ENCODE measurements around the gene CHST11. TPM values are rescaled to one million over a fixed set of nuclear protein-coding genes. Genes with fewer than 3 reads are reported as not detected.

Gene CHST11
- total and polyA plus RNA-seq, 2 of the 4 experiments (the other 2 are of a cell fraction) = 1.4 to 2.7 TPM

DNA sequence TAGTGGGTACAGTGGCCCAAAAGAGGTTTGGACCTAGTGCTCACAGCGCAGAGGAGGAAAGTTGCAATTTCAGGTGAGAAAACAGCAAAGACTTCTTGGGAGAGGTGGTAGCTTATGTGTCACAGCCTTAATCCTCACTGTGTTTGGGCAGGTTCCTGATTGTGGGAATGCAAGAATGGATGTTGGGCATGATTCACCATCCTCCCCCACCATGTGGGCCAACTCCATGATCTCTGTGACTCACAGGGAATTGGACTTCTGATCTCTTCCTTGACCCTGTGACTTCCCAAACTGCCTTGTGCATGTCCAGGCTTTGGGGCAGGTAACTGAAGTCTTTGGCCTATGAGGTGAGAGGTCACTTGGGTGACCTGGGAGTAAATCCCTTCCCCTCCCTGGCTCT is 1.8 kb upstream of the CHST11 start:
- H3K4me1 ChIP-seq (ENCODE audit: control insufficient read depth, insufficient read depth, low read length) = peaks cover 2% of the 10 kb centered on the region; the same call in 1 of the 2 replicates
- intact Hi-C loops (cut with micrococcal nuclease) = no loop called here
- no peak overlapping the region for H3K4ac ChIP-seq (ENCODE audit: low read depth, low read length)
- H3K27ac ChIP-seq (ENCODE audit: insufficient read depth, low read length) = no peak overlapping the region
- DNase-seq (peak; percentile 44), ATAC-seq (ENCODE audit: low read depth) (no peak)
- no TSS peak for BruUV-seq (replicated peaks)
- no peak overlapping the region for H4K5ac ChIP-seq (ENCODE audit: low read depth, low read length)
- peaks cover 22% of the 10 kb centered on the region for H3K27me3 ChIP-seq (ENCODE audit: control insufficient read depth, insufficient read depth, low read length)
- H3K23ac ChIP-seq (ENCODE audit: low read depth, low read length) = no peak overlapping the region
- no peak overlapping the region for H3K56ac ChIP-seq (ENCODE audit: extremely low read depth, insufficient read depth, low read length)
- H3K18ac ChIP-seq (ENCODE audit: low read depth, low read length) = no peak overlapping the region
- in situ Hi-C loops (cut with MboI; ENCODE audit: low sequenced_read_pairs) = no loop called here
- no peak overlapping the region for H4K8ac ChIP-seq (ENCODE audit: low read depth in 2 of 2, low read length in 2 of 2)
- ChIA-PET CTCF (no interaction called here), POLR2A (ENCODE audit: unreplicated experiment) (no interaction called here)
- H4K91ac ChIP-seq (ENCODE audit: insufficient read depth, low read depth, low read length) = no peak overlapping the region
- H2BK5ac ChIP-seq (ENCODE audit: low read depth, low read length, poor library complexity, severe bottlenecking) = no peak overlapping the region
- H2AFZ ChIP-seq (replicated peaks; ENCODE audit: low read length, poor library complexity) = no peak overlapping the region
- H3K9ac ChIP-seq (ENCODE audit: low read depth, low read length) = no peak overlapping the region
- no peak overlapping the region for H2AK5ac ChIP-seq (ENCODE audit: low read depth, low read length)
- TF ChIP-seq POLR2A (IDR thresholded peaks at IDR 0.05; ENCODE audit: low read depth, low read length) = no peak
- TF ChIP-seq SMC3 (IDR thresholded peaks at IDR 0.05; ENCODE audit: low read depth, low read length) = no peak
- TF ChIP-seq, protein P1, sequence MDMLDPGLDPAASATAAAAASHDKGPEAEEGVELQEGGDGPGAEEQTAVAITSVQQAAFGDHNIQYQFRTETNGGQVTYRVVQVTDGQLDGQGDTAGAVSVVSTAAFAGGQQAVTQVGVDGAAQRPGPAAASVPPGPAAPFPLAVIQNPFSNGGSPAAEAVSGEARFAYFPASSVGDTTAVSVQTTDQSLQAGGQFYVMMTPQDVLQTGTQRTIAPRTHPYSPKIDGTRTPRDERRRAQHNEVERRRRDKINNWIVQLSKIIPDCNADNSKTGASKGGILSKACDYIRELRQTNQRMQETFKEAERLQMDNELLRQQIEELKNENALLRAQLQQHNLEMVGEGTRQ (IDR thresholded peaks at IDR 0.05; ENCODE audit: low read depth, low read length) = no peak
- no peak for TF ChIP-seq FOS (IDR thresholded peaks at IDR 0.05; ENCODE audit: low read depth, low read length)
- TF ChIP-seq RFX5 (IDR thresholded peaks at IDR 0.05; ENCODE audit: low read depth, low read length) = no peak
- TF ChIP-seq MXI1 (IDR thresholded peaks at IDR 0.05; ENCODE audit: borderline replicate concordance, low read depth, low read length) = no peak
- TF ChIP-seq BHLHE40 (IDR thresholded peaks at IDR 0.05; ENCODE audit: low read depth, low read length) = no peak
- no peak for TF ChIP-seq RAD21 (IDR thresholded peaks at IDR 0.05; ENCODE audit: low read length)
- TF ChIP-seq, protein P2, sequence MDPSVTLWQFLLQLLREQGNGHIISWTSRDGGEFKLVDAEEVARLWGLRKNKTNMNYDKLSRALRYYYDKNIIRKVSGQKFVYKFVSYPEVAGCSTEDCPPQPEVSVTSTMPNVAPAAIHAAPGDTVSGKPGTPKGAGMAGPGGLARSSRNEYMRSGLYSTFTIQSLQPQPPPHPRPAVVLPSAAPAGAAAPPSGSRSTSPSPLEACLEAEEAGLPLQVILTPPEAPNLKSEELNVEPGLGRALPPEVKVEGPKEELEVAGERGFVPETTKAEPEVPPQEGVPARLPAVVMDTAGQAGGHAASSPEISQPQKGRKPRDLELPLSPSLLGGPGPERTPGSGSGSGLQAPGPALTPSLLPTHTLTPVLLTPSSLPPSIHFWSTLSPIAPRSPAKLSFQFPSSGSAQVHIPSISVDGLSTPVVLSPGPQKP (IDR thresholded peaks at IDR 0.05; ENCODE audit: borderline replicate concordance, low read depth, low read length) = no peak
- no peak for TF ChIP-seq CTCF (conservative IDR thresholded peaks at IDR 0.05; ENCODE audit: low read depth, low read length)
- TF ChIP-seq CHD1 (IDR thresholded peaks at IDR 0.05; ENCODE audit: low read depth, low read length) = no peak
- no peak for TF ChIP-seq RCOR1 (IDR thresholded peaks at IDR 0.05; ENCODE audit: insufficient replicate concordance, low read length)
- TF ChIP-seq NFE2L2 (IDR thresholded peaks at IDR 0.05; ENCODE audit: low read depth, low read length) = no peak
- TF ChIP-seq MAFK (IDR thresholded peaks at IDR 0.05; ENCODE audit: low read depth, low read length) = no peak
- TF ChIP-seq CEBPB (IDR thresholded peaks at IDR 0.05; ENCODE audit: low read depth, low read length) = no peak
- TF ChIP-seq MAZ (IDR thresholded peaks at IDR 0.05; ENCODE audit: borderline replicate concordance, low read depth, low read length) = no peak
- H3K4me2 ChIP-seq (ENCODE audit: low read depth, low read length) = no peak overlapping the region
- H3K14ac ChIP-seq (replicated peaks; ENCODE audit: low read depth, low read length) = no peak overlapping the region
- no peaks in the 10 kb centered on the region for H3K36me3 ChIP-seq (ENCODE audit: control insufficient read depth, insufficient read depth, low read length)
- dilution Hi-C loops (cut with HindIII; ENCODE audit: low sequenced_read_pairs, unreplicated experiment) = no loop called here
- H3K4me3 ChIP-seq (ENCODE audit: insufficient read depth, low read depth, low read length) = no peak overlapping the region
- H3K9me3 ChIP-seq (ENCODE audit: control insufficient read depth, insufficient read depth, low read length) = no peaks in the 10 kb centered on the region
- no peak overlapping the region for H2BK20ac ChIP-seq (ENCODE audit: low read depth, low read length)
- no peaks in the 10 kb centered on the region for H4K20me1 ChIP-seq (ENCODE audit: insufficient read depth, low read length)
- H2AK9ac ChIP-seq (replicated peaks; ENCODE audit: low read depth, low read length, poor library complexity) = no peak overlapping the region
- H2BK120ac ChIP-seq (ENCODE audit: low read depth, low read length) = no peak overlapping the region
- 100% methylated on average over 1 of the region's 1 CpG; no CpG with 5 or more reads in 1 of the 2 experiments for WGBS, 2 experiments (ENCODE audit: extremely low coverage in 2 of 2, insufficient read length in 1 of 2)
- peaks cover 0 to 6% of the 10 kb centered on the region in 2 experiments; a peak in 1 of 4 replicates for H3K79me1 ChIP-seq (ENCODE audit: low read depth in 1 of 2, low read length in 2 of 2)
- H3K9me1 ChIP-seq (ENCODE audit: insufficient read depth, low read length) = peaks cover 7% of the 10 kb centered on the region
- H2BK15ac ChIP-seq (ENCODE audit: low read depth, low read length) = no peak overlapping the region
